ENCODE data around the gene PYGO2. TPM values are rescaled to one million over a fixed set of nuclear protein-coding genes. Genes with fewer than 3 reads are reported as not detected.
"Not testable (repeated sequence)": the region's sequence is repeated elsewhere in the genome, so short reads cannot be mapped to it uniquely, and the experiment has no call there.

The PYGO2 gene
- total and polyA plus RNA-seq, 3 experiments from 2014 or later = 34.2 to 42.6 (median 35.3) TPM

GRCh38 chr1:154986736-154987135 is 25.2 kb upstream of the PYGO2 start:
- peak in 1 of 5 donors; percentile 1 for DNase-seq
- H3K9me3 Mint-ChIP-seq; H3K27me3 Mint-ChIP-seq; H3K9me3 ChIP-seq (ENCODE audit: low read length); POLR2A ChIA-PET; H3K27me3 ChIP-seq (ENCODE audit: insufficient read depth, low read length, poor library complexity, severe bottlenecking); H3K27ac ChIP-seq (ENCODE audit: low read depth, low read length); H3K4me3 ChIP-seq (ENCODE audit: low read length); H3K4me3 Mint-ChIP-seq; H3K27ac Mint-ChIP-seq: not testable (repeated sequence)
- H3K4me1 ChIP-seq (ENCODE audit: insufficient read depth, low read length) = peaks cover 19% of the 10 kb centered on the region
- CTCF ChIA-PET = interaction anchor here (0.8 to 8.4 kb wide), 5 partner anchors 12 to 207 kb away, joined by 3 to 74 read pairs (median 3); partner anchors contain the start of genes PMVK and ZBTB7B
- H3K36me3 Mint-ChIP-seq = peaks cover 4 to 43% (median 5%) of the 10 kb centered on the region in 3 donors
- H3K36me3 ChIP-seq (ENCODE audit: insufficient read depth, low read length) = peaks cover 25% of the 10 kb centered on the region
- peaks cover 14 to 23% (median 14%) of the 10 kb centered on the region in 3 donors for H3K4me1 Mint-ChIP-seq

GRCh38 chr1:154983776-154984466 is 22.3 kb upstream of the PYGO2 start:
- H3K36me3 ChIP-seq (ENCODE audit: insufficient read depth, low read length) = peaks cover 14% of the 10 kb centered on the region
- H3K4me3 ChIP-seq (ENCODE audit: low read length) = peak overlapping the region; percentile 78
- peaks cover 3 to 10% (median 8%) of the 10 kb centered on the region in 3 donors for H3K4me1 Mint-ChIP-seq
- H3K27me3 Mint-ChIP-seq = no peaks in the 10 kb centered on the region
- ChIA-PET CTCF (interaction anchor here (0.8 to 8.4 kb wide), 13 partner anchors 8 to 101 kb away, joined by 3 to 74 read pairs (median 6); partner anchors contain the start of genes ADAM15, CKS1B, PMVK and ZBTB7B), POLR2A (interaction anchor here (0.6 to 2.5 kb wide), 9 partner anchors 10 to 189 kb away, joined by 3 to 30 read pairs (median 7); partner anchors contain the start of genes CKS1B, KRTCAP2, LENEP and PBXIP1)
- peak overlapping the region in 4 of 8 donors; percentile 22 to 95 (median 62) for H3K27ac Mint-ChIP-seq
- H3K9me3 Mint-ChIP-seq = no peaks in the 10 kb centered on the region
- H3K4me1 ChIP-seq (ENCODE audit: insufficient read depth, low read length) = peaks cover 15% of the 10 kb centered on the region
- H3K9me3 ChIP-seq (ENCODE audit: low read length) = no peaks in the 10 kb centered on the region
- peak in 1 of 5 donors; percentile 43 for DNase-seq
- H3K36me3 Mint-ChIP-seq = peaks cover under 1 to 25% (median 3%) of the 10 kb centered on the region in 3 donors
- no peaks in the 10 kb centered on the region for H3K27me3 ChIP-seq (ENCODE audit: insufficient read depth, low read length, poor library complexity, severe bottlenecking)
- no peak overlapping the region for H3K4me3 Mint-ChIP-seq
- H3K27ac ChIP-seq (ENCODE audit: low read depth, low read length) = peak overlapping the region; percentile 76

- peaks cover 0 to 9% (median 2%) of the 10 kb centered on the region in 3 donors for H3K4me1 Mint-ChIP-seq
- H3K27me3 Mint-ChIP-seq = no peaks in the 10 kb centered on the region
- Histone ChIP-seq H3K9me3 (ENCODE audit: low read length) (no peaks in the 10 kb centered on the region), H3K36me3 (ENCODE audit: insufficient read depth, low read length) (peaks cover 7% of the 10 kb centered on the region), H3K4me3 (ENCODE audit: low read length) (peak within 1 kb of the TSS; percentile 78), H3K27me3 (ENCODE audit: insufficient read depth, low read length, poor library complexity, severe bottlenecking) (no peaks in the 10 kb centered on the region), H3K27ac (ENCODE audit: low read depth, low read length) (peak within 1 kb of the TSS; percentile 76), H3K4me1 (ENCODE audit: insufficient read depth, low read length) (peaks cover 15% of the 10 kb centered on the region)
- H3K9me3 Mint-ChIP-seq = no peaks in the 10 kb centered on the region
- H3K27ac Mint-ChIP-seq = peak within 1 kb of the TSS in 3 of 8 donors; percentile 61 to 95 (median 62)
- H3K4me3 Mint-ChIP-seq = no peak within 1 kb of the TSS
- ChIA-PET POLR2A (interaction anchor here (0.6 to 2.5 kb wide), 9 partner anchors 9 to 190 kb away, joined by 3 to 30 read pairs (median 7); partner anchors contain the start of genes CKS1B, KRTCAP2, LENEP and PBXIP1), CTCF (interaction anchor here (0.8 to 8.4 kb wide), 13 partner anchors 8 to 102 kb away, joined by 3 to 74 read pairs (median 6); partner anchors contain the start of genes ADAM15, CKS1B, PMVK and ZBTB7B)
- DNase-seq = peak; percentile 92 to 97 (median 96)
- peaks cover 0 to 19% (median 2%) of the 10 kb centered on the region in 3 donors for H3K36me3 Mint-ChIP-seq
These were observed 21.5 kb upstream of the PYGO2 start, which contains the start of gene FLAD1 for GRCh38 chr1:154982897-154983648. Gene FLAD1, plus strand, starts transcription at chr1:154983344. Its CDS starts 351 bp downstream, at chr1:154983695.

- Histone ChIP-seq H3K4me1 (ENCODE audit: insufficient read depth, low read length) (peaks cover 15% of the 10 kb centered on the region), H3K9me3 (ENCODE audit: low read length) (no peaks in the 10 kb centered on the region), H3K36me3 (ENCODE audit: insufficient read depth, low read length) (no peaks in the 10 kb centered on the region), H3K27me3 (ENCODE audit: insufficient read depth, low read length, poor library complexity, severe bottlenecking) (no peaks in the 10 kb centered on the region), H3K4me3 (ENCODE audit: low read length) (peak overlapping the region; percentile 45), H3K27ac (ENCODE audit: low read depth, low read length) (peak overlapping the region; percentile 47)
- Mint-ChIP-seq H3K4me3 (no peak overlapping the region), H3K27me3 (no peaks in the 10 kb centered on the region), H3K27ac (no peak overlapping the region), H3K36me3 (peaks cover 0 to 14% (median 5%) of the 10 kb centered on the region in 3 donors), H3K4me1 (peaks cover 0 to 9% (median 7%) of the 10 kb centered on the region in 3 donors), H3K9me3 (no peaks in the 10 kb centered on the region)
- CTCF ChIA-PET = interaction anchor here (1.3 to 8.4 kb wide), 10 partner anchors 10 to 70 kb away, joined by 3 to 74 read pairs (median 6); partner anchors contain the start of genes ADAM15, PMVK and ZBTB7B
- POLR2A ChIA-PET = interaction anchor here (1.6 to 2.0 kb wide), 4 partner anchors 9 to 27 kb away, joined by 10 to 30 read pairs (median 14); partner anchors contain the start of genes CKS1B, PBXIP1 and PYGO2
- DNase-seq = no peak
These were observed 20.8 kb upstream of the PYGO2 start for GRCh38 chr1:154982341-154982740.

GRCh38 chr1:154978360-154978759 is 16.8 kb upstream of the PYGO2 start:
- no peaks in the 10 kb centered on the region for H3K36me3 ChIP-seq (ENCODE audit: insufficient read depth, low read length)
- Mint-ChIP-seq H3K4me1 (peaks cover 0 to 7% (median 4%) of the 10 kb centered on the region in 3 donors), H3K27me3 (no peaks in the 10 kb centered on the region), H3K36me3 (peaks cover 0 to 8% (median 5%) of the 10 kb centered on the region in 3 donors), H3K27ac (no peak overlapping the region), H3K9me3 (no peaks in the 10 kb centered on the region), H3K4me3 (no peak overlapping the region)
- POLR2A ChIA-PET = no interaction called here
- H3K4me1 ChIP-seq (ENCODE audit: insufficient read depth, low read length) = peaks cover 18% of the 10 kb centered on the region
- H3K9me3 ChIP-seq (ENCODE audit: low read length) = no peaks in the 10 kb centered on the region
- H3K27me3 ChIP-seq (ENCODE audit: insufficient read depth, low read length, poor library complexity, severe bottlenecking) = no peaks in the 10 kb centered on the region
- CTCF ChIA-PET = interaction anchor here (1.1 to 8.7 kb wide), 4 partner anchors 21 to 73 kb away, joined by 3 to 54 read pairs (median 6); partner anchors contain the start of genes ADAM15 and PBXIP1
- no peak overlapping the region for H3K27ac ChIP-seq (ENCODE audit: low read depth, low read length)
- no peak for DNase-seq
- no peak overlapping the region for H3K4me3 ChIP-seq (ENCODE audit: low read length)

GRCh38 chr1:154977762-154978161 is 16.2 kb upstream of the PYGO2 start:
- H3K36me3 ChIP-seq (ENCODE audit: insufficient read depth, low read length); H3K4me3 Mint-ChIP-seq; H3K9me3 ChIP-seq (ENCODE audit: low read length); H3K4me3 ChIP-seq (ENCODE audit: low read length); H3K27me3 Mint-ChIP-seq; H3K27me3 ChIP-seq (ENCODE audit: insufficient read depth, low read length, poor library complexity, severe bottlenecking); POLR2A ChIA-PET; DNase-seq; H3K36me3 Mint-ChIP-seq; H3K27ac ChIP-seq (ENCODE audit: low read depth, low read length); H3K9me3 Mint-ChIP-seq: not testable (repeated sequence)
- H3K4me1 ChIP-seq (ENCODE audit: insufficient read depth, low read length) = peaks cover 23% of the 10 kb centered on the region
- H3K27ac Mint-ChIP-seq = peak overlapping the region in 3 of 8 donors; percentile 17 to 37 (median 22)
- H3K4me1 Mint-ChIP-seq = peaks cover 4 to 10% (median 6%) of the 10 kb centered on the region in 3 donors
- CTCF ChIA-PET = interaction anchor here (1.1 to 8.7 kb wide), 4 partner anchors 16 to 73 kb away, joined by 3 to 54 read pairs (median 6); partner anchors contain the start of genes ADAM15, PBXIP1 and PYGO2

GRCh38 chr1:154975409-154976059 is 14.0 kb upstream of the PYGO2 start:
- no peak overlapping the region for H3K4me3 Mint-ChIP-seq
- Histone ChIP-seq H3K4me1 (ENCODE audit: insufficient read depth, low read length) (peaks cover 36% of the 10 kb centered on the region), H3K27me3 (ENCODE audit: insufficient read depth, low read length, poor library complexity, severe bottlenecking) (no peaks in the 10 kb centered on the region), H3K27ac (ENCODE audit: low read depth, low read length) (peak overlapping the region; percentile 95), H3K9me3 (ENCODE audit: low read length) (no peaks in the 10 kb centered on the region), H3K36me3 (ENCODE audit: insufficient read depth, low read length) (no peaks in the 10 kb centered on the region), H3K4me3 (ENCODE audit: low read length) (peak overlapping the region; percentile 95)
- peak; percentile 32 to 70 (median 47) for DNase-seq
- peaks cover 0 to 23% (median 6%) of the 10 kb centered on the region in 3 donors for H3K36me3 Mint-ChIP-seq
- no peaks in the 10 kb centered on the region for H3K9me3 Mint-ChIP-seq
- ChIA-PET CTCF (interaction anchor here (1.1 to 8.7 kb wide), 5 partner anchors 9 to 42 kb away, joined by 3 to 54 read pairs (median 8); partner anchors contain the start of genes FLAD1 and PYGO2), POLR2A (interaction anchor here (0.6 to 4.2 kb wide), 7 partner anchors 8 to 97 kb away, joined by 3 to 30 read pairs (median 9); partner anchors contain the start of genes FLAD1, PBXIP1, PMVK and PYGO2)
- H3K4me1 Mint-ChIP-seq = peaks cover 23 to 29% (median 24%) of the 10 kb centered on the region in 3 donors
- H3K27ac Mint-ChIP-seq = no peak overlapping the region
- no peaks in the 10 kb centered on the region for H3K27me3 Mint-ChIP-seq

Data from CD8-positive, alpha-beta memory T cell (primary cell).